IPS DF 4.7 (cell line): ENCODE data around the gene CDC42BPG.

Experiments
- DNase-seq: peaks from one replicate; pipeline ENCODE4 v3.0.0-alpha.2; 2013; ENCODE audit warnings: low spot score; ENCODE audit errors: extremely low read depth

The CDC42BPG gene

DNA sequence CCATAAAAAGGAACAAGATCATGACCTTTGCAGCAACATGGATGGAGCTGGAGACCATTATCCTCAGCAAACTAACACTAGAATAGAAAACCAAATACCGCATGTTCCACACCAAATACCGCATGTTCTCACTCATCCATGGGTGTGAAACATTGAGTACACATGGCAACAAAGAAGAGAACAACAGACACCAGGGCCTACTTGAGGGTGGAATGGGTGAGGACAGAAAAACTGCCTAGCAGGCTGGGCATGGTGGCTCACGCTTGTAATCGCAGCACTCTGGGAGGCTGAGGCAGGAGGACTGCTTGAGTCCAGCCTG lies 21.7 kb upstream of the CDC42BPG start:
- no peak for DNase-seq

DNA sequence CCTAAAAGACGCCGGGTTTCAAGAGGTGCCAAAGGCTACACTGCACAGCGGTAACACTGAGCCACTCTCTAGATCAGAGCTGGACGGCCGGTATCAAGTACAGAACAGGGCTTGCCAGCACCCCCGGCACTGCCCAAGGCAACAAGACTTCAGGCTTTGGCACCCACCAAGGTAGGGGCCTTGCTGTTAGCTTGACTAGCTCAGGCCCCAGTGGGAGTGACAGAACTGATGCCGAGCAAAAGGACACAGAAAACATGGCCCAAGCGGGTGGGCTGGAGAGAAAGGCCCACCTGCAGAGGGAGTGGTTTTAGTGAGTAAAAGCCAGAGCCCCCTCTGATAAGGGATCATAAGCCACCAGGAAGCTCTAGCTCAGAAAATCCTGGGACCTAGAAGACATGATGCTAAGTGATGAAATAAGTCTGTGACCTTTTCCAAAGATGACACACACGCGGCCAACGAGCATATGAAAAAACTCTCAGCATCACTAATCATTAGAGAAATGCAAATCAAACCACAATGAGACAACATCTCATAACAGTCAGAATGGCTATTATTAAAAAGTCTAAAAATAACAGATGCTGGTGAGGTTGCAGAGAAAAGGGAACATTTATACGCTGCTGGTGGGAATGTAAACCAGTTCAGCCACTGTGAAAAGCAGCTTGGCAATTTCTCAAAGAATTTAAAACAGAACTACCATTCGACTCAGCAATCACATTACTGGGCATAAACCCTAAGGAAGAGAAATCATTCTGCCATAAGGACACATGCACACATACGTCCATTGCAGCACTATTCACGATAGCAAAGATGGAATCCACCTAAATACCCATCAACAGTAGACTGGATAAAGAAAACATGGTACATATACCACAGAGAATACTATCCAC lies 21.1 kb upstream of the CDC42BPG start:
- DNase-seq = no peak

DNA sequence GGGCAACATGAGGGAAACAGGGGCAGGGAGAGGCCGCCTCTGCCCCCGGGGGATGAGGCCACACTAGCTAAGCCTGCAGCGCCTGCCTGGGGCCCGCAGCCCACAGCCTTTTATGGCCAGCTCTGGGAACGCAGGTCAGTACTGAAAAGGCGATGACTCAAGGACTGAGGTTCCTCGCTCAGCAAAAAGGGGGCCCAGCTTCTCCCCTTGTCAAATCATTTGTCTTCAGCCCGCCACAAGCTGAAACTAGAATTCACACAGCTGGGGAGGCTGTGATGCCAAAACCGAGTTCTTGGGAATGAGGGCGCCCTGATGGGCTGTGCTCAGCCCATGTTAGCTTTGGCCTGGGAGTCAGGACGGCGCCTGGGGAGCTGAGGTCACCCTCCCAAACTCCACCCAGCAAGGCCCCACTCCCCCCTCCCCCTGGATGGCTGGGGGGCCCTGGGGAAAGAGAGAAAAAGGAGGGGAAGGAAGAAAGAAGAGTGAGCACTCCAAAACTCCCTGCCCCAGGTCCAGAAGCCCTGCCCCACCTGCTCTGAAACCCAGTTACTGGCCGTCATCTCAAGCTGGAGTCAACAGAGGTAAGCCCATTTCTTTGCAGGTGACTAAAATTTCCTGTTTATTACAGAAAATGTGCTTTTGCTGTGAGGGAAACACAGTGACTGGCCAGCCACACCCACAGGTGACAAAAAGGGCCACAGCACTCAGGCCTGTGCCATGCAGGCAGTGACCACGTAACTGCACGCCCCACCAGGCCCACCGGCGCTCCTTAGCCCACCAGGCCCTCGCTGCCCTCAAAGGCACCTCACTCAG lies 20.2 kb upstream of the CDC42BPG start:
- no peak for DNase-seq

DNA sequence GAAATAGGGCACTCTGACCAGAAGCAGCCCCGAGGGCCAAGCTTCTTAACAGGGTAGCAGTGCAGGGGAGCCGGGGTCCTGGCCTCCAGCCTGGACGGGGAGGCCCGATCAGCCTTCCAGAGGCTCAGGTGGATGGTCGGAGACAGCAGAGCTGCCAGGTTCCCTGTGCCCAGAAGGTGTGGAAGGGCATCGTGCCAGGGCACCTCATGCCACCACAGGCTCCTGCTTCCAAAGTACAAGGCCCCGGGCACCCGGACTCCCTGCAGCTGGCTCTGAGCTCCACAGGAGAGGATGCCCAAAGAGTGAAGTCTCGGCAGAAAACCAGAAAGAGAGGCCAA lies 19.7 kb upstream of the CDC42BPG start:
- DNase-seq = no peak

DNA sequence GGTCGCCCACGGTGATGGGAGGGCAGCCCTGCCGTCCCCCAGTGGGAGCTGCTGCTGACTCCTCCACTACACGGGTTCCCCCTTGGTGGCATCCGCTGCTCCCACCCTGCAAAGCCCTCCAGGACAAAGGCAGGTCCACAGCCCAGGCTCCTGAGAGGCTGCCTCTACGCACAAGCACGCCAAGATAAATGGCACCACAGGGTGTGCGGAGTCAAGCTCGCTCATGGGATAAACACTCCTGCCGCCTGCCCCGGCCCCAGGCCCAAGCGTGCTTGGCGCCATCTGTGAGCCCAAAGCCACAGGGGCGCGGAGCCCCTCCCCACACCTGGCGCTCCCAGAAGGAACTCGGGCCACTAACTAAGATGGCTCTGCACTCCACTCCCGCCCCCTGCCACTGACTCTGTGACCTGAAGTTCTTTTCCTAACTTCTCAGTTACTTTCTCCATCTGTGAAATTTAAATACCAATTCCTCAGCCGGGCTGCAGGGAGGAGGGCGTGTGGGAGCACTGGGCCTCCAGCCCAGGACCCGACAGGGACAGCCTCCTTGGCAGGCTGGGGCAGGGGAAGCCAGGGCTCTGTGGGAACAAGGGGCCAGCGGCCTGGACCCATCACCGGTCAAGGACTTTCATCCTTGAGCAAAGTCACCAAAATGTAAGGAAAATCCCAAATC lies 19.1 kb upstream of the CDC42BPG start:
- DNase-seq = no peak

DNA sequence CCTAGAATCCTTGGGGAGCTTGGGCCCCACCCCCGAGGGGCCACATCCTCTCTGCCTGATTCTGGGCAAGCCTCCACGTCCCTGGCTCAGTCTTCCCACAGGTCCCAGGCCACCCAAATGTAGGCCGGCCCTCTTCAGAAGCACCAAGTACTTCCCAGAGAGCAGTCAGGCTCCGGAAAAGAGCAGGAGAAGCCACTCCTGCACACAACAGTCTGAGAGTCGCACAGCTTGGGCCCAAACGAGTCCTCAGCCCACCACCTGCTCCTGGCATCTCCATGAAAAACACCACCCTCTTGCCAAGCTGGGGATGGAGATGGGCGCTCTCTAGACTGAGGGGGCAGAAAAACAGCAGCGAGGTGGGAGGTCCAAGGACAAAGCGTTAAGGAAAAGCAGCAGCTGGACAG lies 18.5 kb upstream of the CDC42BPG start:
- DNase-seq = no peak

DNA sequence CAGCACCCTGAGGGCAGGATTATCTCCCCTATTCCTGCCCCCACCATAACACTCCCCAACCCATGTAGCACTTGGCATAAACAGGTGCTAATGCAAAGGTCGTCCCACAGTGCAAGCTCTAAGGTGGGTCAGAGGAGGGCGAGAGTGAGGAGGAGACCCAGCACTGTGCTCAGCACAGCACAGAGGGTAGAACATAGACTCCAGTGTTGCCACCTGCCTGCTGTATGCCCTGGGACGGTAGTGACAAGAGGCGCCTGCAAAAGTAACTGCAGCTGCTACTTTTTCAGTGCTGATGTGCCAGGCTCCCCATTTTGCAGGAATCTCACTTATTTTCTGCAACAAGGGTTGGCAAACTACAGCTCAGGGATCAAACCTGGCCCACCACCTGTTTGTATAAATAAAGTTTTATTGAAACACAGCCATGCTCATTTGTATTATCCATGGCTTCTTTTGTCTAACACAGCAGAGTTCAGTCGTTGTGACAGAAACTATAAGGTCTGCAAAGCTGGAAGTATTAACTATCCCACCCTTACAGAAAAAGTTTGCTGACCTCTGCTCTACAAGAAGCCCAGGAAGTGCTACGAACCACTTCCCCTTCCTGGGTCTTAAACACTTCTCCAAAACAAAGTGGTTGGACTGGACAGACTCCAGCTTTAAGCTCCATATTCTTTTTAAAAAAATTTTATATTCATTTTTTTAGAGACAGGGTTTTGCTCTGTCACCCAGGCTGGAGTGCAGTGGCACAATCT lies 16.9 kb upstream of the CDC42BPG start:
- DNase-seq = no peak

DNA sequence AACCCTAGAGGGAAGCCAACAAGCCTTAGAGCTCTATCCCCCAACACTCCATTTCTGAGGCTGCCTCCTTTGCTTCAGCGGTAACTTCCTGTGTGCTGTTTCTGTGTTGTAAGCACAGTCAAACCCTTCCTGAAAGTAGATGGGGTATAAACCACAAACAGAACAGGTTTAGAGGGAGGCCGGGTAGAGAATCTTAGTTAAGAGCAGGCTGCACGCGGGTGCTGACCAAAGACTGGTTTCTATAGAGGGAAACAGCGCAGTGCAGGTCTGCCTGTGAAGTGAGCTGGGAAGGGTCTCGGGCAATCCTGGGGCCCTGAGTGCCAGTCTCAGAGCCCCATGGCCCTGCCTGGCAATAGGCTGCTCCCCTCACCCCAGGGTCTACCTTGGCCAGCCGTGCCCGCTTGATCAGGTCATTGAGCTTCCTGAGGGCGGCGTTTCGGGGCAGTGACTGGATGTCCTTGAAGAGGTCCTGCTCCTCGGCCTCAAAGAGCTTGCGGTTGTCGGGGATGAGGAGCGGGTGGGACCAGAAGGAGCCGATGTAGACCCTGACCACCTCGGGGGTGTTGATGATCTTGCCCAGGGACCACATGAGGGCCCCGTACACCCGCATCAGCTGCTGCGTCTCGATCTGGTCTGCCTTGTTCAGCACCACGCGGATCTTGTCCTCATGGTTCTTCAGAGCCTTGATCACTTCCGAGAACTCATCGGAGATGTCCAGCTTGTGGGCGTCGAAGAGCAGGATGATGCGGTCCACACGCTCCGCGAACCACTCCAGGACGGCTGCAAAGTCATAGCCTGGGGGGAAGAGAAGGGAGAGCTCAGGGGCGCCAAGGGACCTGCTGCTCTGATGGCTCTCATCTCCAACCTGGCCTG lies 15.3 kb upstream of the CDC42BPG start:
- no peak for DNase-seq

DNA sequence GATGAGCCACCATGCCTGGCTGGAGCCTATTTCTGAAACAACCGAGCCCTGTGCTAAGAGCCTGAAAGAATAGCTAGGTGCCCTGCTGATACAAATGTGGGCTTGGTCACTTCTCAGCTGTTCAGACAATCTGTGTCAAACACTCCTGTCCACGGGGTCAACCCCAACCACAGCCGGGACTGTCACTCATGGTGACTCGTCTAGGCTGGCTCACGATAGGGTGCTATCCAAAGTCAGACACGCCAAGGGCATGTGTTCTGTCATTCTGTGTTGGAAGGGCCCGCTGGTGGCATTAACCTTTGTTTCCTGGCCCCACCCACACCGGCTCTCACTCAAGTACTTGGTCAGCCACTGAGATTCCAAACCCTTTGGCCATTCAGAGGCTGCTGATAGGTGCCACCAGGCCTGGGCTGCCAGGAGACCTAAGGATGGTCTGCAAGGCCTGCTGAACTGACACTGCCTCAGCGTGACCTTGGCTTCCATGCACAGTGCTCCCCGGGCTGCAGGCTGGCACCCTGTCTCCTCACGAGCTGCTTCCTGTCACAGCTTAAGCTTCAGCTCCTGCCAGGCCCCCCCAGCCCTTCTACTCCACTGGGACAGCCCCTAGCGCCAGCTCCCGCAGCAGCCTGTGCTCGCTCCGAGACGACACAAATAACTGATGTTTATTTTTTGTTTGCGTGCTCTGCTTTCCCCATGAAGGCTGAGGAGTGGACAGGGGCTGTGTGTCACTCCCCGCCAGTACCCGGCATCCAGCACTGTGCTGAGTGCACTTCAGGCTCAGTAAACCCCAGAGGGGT lies 14.2 kb upstream of the CDC42BPG start:
- no peak for DNase-seq

DNA sequence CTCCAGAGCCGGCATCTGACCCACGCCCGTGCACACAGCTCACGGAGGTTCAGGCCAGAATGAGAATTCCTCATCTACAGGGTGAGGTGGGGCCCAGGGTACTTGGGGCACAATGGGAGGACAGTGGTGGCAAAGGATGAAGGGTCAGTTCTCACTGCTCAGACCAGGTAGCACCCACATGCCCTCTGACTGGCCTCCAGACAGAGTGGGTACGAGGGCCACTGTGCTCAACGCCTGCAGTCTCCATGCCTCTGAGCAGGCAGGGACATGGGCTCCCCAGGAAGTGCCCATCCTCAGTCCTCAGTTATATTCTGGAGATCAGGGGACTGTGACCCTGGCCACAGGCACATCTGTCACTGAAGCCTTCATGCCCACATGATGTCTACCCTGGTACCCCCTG lies 13.0 kb upstream of the CDC42BPG start:
- DNase-seq = no peak

DNA sequence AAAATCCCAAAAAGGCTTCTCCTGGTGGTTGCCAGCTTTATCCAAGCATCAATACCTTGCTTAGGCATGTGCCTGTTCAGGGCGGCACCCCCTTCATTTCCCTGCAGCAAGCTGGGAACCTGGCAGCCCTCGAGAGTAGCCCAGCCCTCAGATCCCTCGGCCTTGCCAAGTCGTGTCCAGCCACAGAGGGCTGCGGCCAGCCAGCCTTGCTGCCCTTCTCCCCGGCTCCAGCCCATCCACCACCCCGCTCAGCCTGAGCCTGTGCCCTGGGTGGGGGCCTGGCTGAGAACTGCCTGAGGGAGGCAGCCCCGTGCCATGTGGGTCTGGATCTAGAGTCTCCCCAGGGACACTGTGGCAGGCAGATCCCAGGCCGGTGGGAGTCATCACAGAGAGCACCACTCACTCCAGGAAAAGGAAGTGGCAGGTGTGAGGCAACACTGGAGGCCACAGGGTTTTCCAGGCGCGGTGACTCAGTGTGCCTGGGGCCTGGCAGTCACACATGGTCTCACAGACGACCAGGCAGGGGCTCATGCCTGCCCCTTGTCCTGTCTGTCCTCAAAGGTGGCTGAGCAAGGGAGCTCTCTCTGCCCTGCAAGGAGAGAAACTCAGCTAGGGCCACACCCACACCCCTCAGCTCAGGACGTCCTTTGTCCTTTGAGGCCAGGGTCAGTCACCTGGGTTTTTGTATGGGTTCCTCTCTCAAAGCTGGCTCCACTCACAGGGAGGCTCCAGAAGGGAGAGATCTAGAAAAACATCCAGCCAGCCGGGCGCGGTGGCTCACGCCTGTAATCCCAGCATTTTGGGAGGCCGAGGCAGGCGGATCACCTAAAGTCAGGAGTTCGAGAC lies 12.2 kb upstream of the CDC42BPG start:
- DNase-seq = no peak

DNA sequence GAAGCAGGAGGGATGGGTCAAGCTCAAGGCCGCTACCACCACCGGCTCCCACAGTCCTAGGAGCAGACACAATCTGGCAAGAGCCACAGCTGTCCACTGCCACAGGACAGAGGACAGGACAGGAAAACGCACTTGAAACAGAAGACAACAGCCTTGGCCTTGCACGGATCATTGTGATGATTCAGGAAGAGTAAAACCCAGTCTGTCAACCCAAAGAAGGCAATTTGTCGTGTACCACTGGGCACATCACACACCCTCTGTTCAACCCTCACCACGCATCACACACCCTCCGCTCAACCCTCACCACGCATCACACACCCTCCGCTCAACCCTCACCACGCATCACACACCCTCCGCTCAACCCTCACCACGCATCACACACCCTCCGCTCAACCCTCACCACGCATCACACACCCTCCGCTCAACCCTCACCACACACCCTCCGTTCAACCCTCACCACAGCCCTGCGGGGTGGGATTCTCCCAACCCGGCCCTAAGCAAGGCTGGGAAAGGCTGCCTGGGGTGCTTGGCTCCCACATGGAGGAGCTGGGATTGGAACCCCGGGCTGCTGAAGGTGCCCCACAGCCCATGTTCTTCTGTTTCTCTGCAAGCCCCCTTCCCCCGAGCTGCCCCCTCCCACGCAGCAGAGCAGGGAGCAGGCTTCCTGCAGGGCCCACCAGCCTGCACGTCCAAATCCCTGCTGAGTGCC lies 11.3 kb upstream of the CDC42BPG start:
- no peak for DNase-seq

DNA sequence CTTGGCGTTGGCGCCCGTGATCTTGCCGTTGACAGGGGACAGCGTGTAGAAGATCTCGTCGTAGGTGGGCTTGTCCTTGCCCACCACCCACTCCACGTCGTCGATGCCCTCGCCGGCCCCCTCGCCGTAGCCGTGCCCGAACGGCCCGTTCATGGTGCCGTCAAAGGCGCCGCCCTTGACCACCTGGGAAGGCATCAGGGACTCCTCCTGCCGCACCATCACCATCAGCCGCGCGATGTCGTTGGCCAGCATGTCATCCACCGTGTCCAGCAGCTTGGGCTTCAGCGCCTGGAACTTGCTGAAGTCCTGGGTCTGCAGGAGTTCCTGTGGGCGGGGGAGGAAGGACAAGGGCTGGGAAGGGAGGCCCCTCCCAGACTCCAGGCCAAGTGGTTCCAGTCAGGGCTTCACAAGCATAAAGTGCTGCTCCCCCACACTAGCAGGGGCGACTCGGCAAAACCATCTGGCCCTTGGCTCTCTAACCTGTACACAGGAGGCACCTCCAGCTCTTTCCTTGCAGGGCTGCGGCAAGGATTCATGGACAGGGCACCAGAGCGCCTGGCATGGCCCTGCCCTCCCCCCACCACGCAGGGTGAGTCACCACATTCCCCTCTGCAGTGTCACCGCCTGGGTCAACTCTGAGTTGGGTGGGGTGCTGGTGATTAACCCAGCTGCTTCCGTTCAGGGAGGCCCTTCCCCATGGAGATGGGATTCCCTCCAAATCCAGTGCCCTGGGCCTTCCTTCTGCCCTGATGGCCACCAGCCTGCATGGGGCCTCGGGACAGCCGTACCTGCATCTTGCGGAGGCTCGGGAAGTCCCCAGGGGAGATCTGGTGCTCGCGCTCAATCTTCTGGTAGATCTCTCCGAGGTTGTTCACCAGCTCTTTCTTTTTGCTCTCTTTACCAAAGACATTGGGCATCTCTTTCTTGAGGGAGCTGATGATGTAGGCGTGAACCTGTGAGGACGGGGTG lies 10.4 kb upstream of the CDC42BPG start:
- no peak for DNase-seq

DNA sequence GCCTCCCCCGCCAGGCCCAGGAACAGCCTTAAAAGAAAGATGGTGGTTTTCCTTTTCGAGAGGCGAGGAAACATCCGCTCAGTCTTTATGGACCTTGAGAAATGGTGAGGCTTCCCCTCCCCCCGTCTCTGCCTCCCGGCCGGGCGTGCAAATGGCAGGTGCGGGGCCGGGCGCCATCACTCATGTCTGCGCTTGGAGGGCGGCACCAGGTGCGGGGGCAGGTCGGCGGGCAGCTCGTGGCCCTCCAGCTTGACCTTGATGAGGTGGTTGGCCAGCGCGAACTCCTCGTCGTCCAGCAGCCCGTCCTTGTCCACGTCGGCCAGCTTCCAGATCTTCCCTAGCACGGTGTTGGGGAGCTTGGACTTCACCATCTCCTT lies 9.7 kb upstream of the CDC42BPG start:
- no peak for DNase-seq

DNA sequence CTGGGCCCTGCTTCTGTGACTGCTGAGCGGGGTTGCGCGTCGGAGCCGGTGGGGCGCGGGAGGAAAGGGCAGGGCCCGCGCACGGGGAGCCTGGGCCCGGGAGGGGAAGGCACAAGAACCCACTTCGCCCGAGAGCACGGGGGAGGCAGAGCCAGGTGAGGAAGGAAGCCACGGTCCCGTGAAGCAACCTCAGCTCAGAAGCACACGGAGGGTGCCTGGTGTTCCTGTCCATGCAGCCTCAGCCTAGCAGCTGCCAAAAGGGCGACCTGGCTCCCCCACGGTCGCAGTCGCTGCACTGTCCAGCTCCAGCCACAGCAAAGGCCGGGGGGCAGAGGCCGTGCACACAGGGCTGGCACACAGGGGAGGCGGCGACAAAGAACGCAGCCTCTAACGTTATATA lies 9.3 kb upstream of the CDC42BPG start:
- DNase-seq = no peak

DNA sequence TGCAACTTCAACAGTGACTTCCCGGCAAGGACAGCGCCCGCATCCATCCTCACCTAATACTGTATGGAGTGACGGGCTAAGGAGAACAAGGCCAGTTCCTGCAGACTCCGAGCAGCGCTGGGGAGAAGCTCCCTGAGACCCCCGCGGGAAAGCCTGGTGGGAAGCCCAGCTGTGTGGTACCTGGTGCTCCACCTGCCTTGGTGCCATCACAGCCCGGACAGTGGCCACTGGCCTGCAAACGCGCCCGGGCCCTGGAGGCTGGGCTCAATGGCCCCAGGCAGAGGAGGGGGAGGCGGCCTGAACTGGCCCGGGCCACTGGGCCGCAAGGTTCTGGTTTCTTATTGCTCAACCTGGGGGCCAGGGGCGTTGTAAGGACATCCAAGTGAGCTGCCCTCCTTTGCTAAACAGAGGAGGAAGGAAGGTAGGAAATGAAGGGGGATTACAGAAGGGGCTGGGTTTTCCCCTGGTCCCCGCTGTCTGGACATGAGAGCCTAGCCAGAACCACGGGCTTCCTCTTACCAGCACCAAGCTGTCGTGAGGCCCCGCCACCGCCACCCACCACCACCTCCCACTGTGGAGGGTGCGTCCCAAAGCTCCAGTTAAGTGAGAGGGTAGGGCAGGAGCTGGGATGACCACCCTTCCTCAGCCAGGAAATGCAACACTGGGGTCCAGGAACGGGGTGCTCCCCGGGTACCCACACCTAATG lies 8.5 kb upstream of the CDC42BPG start:
- DNase-seq = no peak
